Effector memory CD8-positive, alpha-beta T cell (primary cell): Measurements from ENCODE around the gene ZBTB34.

Experiments
- ATAC-seq: fragments of 150-1000 bp; cut with Tn5 transposase; replicated peaks from 2 replicates; pipeline ENCODE4 v1.10.0; 2021; ENCODE audit warnings: mild to moderate bottlenecking, moderate library complexity
- DNase-seq, 3 experiments: peaks; one replicate each; pipeline ENCODE4 v3.0.0; 2021
- H3K27ac Mint-ChIP-seq, 2 donors: one replicate each; pipeline ENCODE4 v1.8.0; 2022; ENCODE audit warnings: mild to moderate bottlenecking in 2 of 2, mixed read lengths in 2 of 2, moderate library complexity in 2 of 2
- H3K27me3 Mint-ChIP-seq, 2 donors: one replicate each; pipeline ENCODE4 v1.8.0; 2022; ENCODE audit warnings: mixed read lengths in 2 of 2
- H3K36me3 Mint-ChIP-seq: one replicate; pipeline ENCODE4 v1.8.0; 2022; ENCODE audit warnings: mild to moderate bottlenecking, moderate library complexity, mixed read lengths; ENCODE audit not compliant: insufficient read depth
- H3K4me1 Mint-ChIP-seq, 2 donors: one replicate each; pipeline ENCODE4 v1.8.0; 2022; ENCODE audit warnings: low read depth in 2 of 2, mixed read lengths in 2 of 2
- H3K4me3 Mint-ChIP-seq, 2 donors: one replicate each; pipeline ENCODE4 v1.8.0; 2022; ENCODE audit warnings: mild to moderate bottlenecking in 2 of 2, mixed read lengths in 2 of 2, moderate library complexity in 2 of 2
- H3K9me3 Mint-ChIP-seq, 2 donors: one replicate each; pipeline ENCODE4 v1.8.0; 2022; ENCODE audit warnings: mixed read lengths in 2 of 2

ZBTB34 gene

GRCh38 chr9:126872516-126872915, 12.1 kb downstream of the ZBTB34 start:
- Mint-ChIP-seq H3K36me3 (peaks cover 5% of the 10 kb centered on the region), H3K27ac (peak overlapping the region in 1 of 2 donors; percentile 12), H3K4me3 (no peak overlapping the region), H3K9me3 (no peaks in the 10 kb centered on the region), H3K4me1 (peaks cover 27 to 40% of the 10 kb centered on the region in 2 donors), H3K27me3 (no peaks in the 10 kb centered on the region)
- no peak for DNase-seq
- ATAC-seq = no peak

DNA sequence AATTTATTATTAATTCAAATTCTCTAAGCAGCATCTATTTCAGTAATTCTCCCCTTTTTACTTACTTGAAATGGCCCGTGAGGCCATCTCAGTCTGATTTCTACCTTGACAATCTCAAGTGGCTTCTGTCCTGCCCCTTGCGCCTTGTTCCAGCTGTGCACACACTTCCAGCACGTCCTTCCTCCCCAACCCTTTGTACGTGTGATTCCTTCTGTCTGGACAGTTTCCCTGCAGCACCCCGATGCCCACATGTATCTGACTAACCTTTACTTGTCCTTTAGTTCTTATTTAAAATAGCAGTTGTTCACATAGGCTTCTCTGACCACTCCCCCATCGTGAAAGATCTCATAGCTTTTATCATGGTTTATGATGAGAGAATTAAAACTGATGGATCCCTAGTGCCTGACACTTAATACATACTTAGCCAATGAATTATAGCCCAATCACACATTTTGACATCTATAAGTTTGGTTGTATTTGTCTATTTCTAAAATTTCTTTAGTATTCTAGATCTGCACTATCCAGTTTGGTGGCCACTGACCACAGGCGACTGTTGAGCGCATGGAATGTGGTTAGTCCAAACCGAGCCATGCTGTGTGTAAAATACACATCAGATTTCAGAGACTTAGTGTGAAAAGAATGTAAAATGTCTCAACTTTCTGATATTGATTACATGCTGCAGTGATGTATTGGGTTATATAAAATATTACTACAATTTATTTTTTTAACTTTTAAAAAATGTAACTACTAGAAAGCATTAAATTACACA, 14.3 kb downstream of the ZBTB34 start:
- ATAC-seq (no peak), DNase-seq (no peak)
- Mint-ChIP-seq H3K4me3 (no peak overlapping the region), H3K27ac (no peak overlapping the region), H3K27me3 (no peaks in the 10 kb centered on the region), H3K36me3 (peaks cover 10% of the 10 kb centered on the region), H3K9me3 (no peaks in the 10 kb centered on the region), H3K4me1 (peaks cover 25 to 36% of the 10 kb centered on the region in 2 donors)

- peaks cover 24 to 36% of the 10 kb centered on the region in 2 donors for H3K4me1 Mint-ChIP-seq
- ATAC-seq = no peak
- no peaks in the 10 kb centered on the region for H3K9me3 Mint-ChIP-seq
- H3K27ac Mint-ChIP-seq = peak overlapping the region; percentile 72 to 76
- peaks cover 16% of the 10 kb centered on the region for H3K36me3 Mint-ChIP-seq
- no peak for DNase-seq
- H3K27me3 Mint-ChIP-seq = no peaks in the 10 kb centered on the region
- no peak overlapping the region for H3K4me3 Mint-ChIP-seq
These were observed 15.5 kb downstream of the ZBTB34 start for GRCh38 chr9:126875756-126876510.

GRCh38 chr9:126876531-126876930, 16.1 kb downstream of the ZBTB34 start:
- H3K4me1 Mint-ChIP-seq = peaks cover 23 to 36% of the 10 kb centered on the region in 2 donors
- H3K27me3 Mint-ChIP-seq = no peaks in the 10 kb centered on the region
- no peak overlapping the region for H3K4me3 Mint-ChIP-seq
- ATAC-seq (no peak), DNase-seq (no peak)
- H3K9me3 Mint-ChIP-seq = no peaks in the 10 kb centered on the region
- peak overlapping the region; percentile 72 to 86 for H3K27ac Mint-ChIP-seq
- peaks cover 16% of the 10 kb centered on the region for H3K36me3 Mint-ChIP-seq

- Mint-ChIP-seq H3K27me3 (no peaks in the 10 kb centered on the region), H3K36me3 (peaks cover 14% of the 10 kb centered on the region), H3K4me1 (peaks cover 23 to 33% of the 10 kb centered on the region in 2 donors), H3K4me3 (peak overlapping the region; percentile 60 to 63), H3K27ac (peak overlapping the region; percentile 75 to 86), H3K9me3 (no peaks in the 10 kb centered on the region)
- DNase-seq = peak; percentile 7 to 14 (median 11)
- ATAC-seq = peak; percentile 94
These were observed 17.0 kb downstream of the ZBTB34 start for GRCh38 chr9:126877418-126877817.

DNA sequence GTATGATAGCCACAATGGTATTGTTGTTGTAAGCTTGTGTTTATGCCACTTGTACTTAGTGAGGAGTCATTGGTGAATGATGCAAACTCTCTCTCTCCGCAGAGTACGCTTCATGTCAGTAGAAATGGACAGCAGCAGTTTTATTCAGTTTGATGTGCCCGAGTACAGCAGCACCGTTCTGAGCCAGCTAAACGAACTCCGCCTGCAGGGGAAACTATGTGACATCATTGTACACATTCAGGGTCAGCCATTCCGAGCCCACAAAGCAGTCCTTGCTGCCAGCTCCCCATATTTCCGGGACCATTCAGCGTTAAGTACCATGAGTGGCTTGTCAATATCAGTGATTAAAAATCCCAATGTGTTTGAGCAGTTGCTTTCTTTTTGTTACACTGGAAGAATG, 18.8 kb downstream of the ZBTB34 start:
- Mint-ChIP-seq H3K27me3 (no peaks in the 10 kb centered on the region), H3K4me1 (peaks cover 19 to 26% of the 10 kb centered on the region in 2 donors), H3K9me3 (no peaks in the 10 kb centered on the region), H3K36me3 (peaks cover 12% of the 10 kb centered on the region), H3K4me3 (no peak overlapping the region), H3K27ac (peak overlapping the region; percentile 35)
- DNase-seq (no peak), ATAC-seq (no peak)

GRCh38 chr9:126880226-126880946, 19.9 kb downstream of the ZBTB34 start:
- no peaks in the 10 kb centered on the region for H3K9me3 Mint-ChIP-seq
- DNase-seq = no peak
- no peak overlapping the region for H3K27ac Mint-ChIP-seq
- peaks cover 15 to 22% of the 10 kb centered on the region in 2 donors for H3K4me1 Mint-ChIP-seq
- ATAC-seq = no peak
- H3K27me3 Mint-ChIP-seq = no peaks in the 10 kb centered on the region
- no peak overlapping the region for H3K4me3 Mint-ChIP-seq
- peaks cover 12% of the 10 kb centered on the region for H3K36me3 Mint-ChIP-seq

DNA sequence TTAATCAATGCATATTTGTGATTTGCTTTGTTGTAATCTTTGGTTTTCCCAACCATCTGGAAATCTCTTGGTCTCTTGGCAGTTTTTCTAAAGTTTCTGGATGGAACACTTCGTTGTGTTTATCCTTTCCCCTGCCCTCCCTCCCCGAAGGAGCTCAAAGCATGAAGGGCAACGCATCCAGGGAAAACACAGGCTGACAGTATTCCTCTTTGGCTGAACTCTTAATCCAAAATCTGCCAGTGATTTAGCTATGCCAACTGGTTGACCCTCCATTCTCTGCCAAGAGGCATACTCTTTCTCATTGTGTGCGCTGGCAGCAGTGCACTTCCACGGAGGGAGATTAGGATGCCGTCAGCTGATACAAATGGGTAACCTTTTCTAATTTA, 20.5 kb downstream of the ZBTB34 start:
- Mint-ChIP-seq H3K27ac (no peak overlapping the region), H3K9me3 (no peaks in the 10 kb centered on the region), H3K4me1 (peaks cover 15 to 21% of the 10 kb centered on the region in 2 donors), H3K36me3 (peaks cover 14% of the 10 kb centered on the region), H3K27me3 (no peaks in the 10 kb centered on the region), H3K4me3 (no peak overlapping the region)
- ATAC-seq (no peak), DNase-seq (no peak)

GRCh38 chr9:126882746-126883145, 22.3 kb downstream of the ZBTB34 start:
- H3K4me1 Mint-ChIP-seq = peaks cover 2 to 7% of the 10 kb centered on the region in 2 donors
- H3K36me3 Mint-ChIP-seq = peaks cover 16% of the 10 kb centered on the region
- no peak overlapping the region for H3K4me3 Mint-ChIP-seq
- no peak overlapping the region for H3K27ac Mint-ChIP-seq
- ATAC-seq = no peak
- H3K27me3 Mint-ChIP-seq = no peaks in the 10 kb centered on the region
- DNase-seq = no peak
- no peaks in the 10 kb centered on the region for H3K9me3 Mint-ChIP-seq

DNA sequence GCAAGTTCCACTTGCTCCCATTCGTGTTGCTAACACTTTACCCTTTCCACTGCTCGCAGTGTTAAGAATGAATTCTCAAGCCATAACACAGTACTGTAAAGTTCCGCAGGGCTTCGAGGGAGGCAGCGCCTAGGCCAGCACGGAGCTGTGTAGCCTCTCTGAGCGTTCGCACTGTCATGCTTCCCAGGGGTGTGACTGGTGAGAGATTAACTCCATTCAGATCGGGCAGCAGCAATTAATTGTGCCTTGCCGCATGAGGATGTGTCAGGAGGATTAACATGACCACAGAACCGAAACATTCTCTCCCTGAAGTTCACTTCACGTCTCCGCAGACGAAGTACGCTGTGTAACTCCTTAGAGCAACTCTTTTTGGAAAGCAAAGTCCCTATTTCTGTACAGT, 23.2 kb downstream of the ZBTB34 start:
- no peak overlapping the region for H3K4me3 Mint-ChIP-seq
- H3K36me3 Mint-ChIP-seq = peaks cover 13% of the 10 kb centered on the region
- peaks cover 0 to 4% of the 10 kb centered on the region in 2 donors for H3K4me1 Mint-ChIP-seq
- no peaks in the 10 kb centered on the region for H3K9me3 Mint-ChIP-seq
- no peak overlapping the region for H3K27ac Mint-ChIP-seq
- no peak for ATAC-seq
- H3K27me3 Mint-ChIP-seq = no peaks in the 10 kb centered on the region
- DNase-seq = no peak

- no peak for ATAC-seq
- Mint-ChIP-seq H3K27me3 (no peaks in the 10 kb centered on the region), H3K4me1 (peaks cover 0 to 4% of the 10 kb centered on the region in 2 donors), H3K4me3 (no peak overlapping the region), H3K36me3 (peaks cover 7% of the 10 kb centered on the region), H3K27ac (no peak overlapping the region), H3K9me3 (no peaks in the 10 kb centered on the region)
- DNase-seq = no peak
These were observed 24.7 kb downstream of the ZBTB34 start for GRCh38 chr9:126885131-126885641.

- peaks cover 0 to 4% of the 10 kb centered on the region in 2 donors for H3K4me1 Mint-ChIP-seq
- no peaks in the 10 kb centered on the region for H3K9me3 Mint-ChIP-seq
- peaks cover 5% of the 10 kb centered on the region for H3K36me3 Mint-ChIP-seq
- no peak overlapping the region for H3K4me3 Mint-ChIP-seq
- no peak for DNase-seq
- H3K27me3 Mint-ChIP-seq = no peaks in the 10 kb centered on the region
- no peak overlapping the region for H3K27ac Mint-ChIP-seq
- no peak for ATAC-seq
These were observed 25.8 kb downstream of the ZBTB34 start for GRCh38 chr9:126886034-126886822.

- Mint-ChIP-seq H3K27ac (no peak overlapping the region), H3K9me3 (no peaks in the 10 kb centered on the region), H3K27me3 (no peaks in the 10 kb centered on the region), H3K4me3 (no peak overlapping the region), H3K4me1 (peaks cover 0 to 4% of the 10 kb centered on the region in 2 donors), H3K36me3 (peaks cover 5% of the 10 kb centered on the region)
- no peak for DNase-seq
- no peak for ATAC-seq
These were observed 26.5 kb downstream of the ZBTB34 start for GRCh38 chr9:126886897-126887296.
